Measurements from ENCODE around the gene HOXB2. TPM values are rescaled to one million over a fixed set of nuclear protein-coding genes. Genes with fewer than 3 reads are reported as not detected.

The HOXB2 gene
- polyA plus RNA-seq, 3 donors = 5.0 to 33.9 (median 24.3) TPM

DNA sequence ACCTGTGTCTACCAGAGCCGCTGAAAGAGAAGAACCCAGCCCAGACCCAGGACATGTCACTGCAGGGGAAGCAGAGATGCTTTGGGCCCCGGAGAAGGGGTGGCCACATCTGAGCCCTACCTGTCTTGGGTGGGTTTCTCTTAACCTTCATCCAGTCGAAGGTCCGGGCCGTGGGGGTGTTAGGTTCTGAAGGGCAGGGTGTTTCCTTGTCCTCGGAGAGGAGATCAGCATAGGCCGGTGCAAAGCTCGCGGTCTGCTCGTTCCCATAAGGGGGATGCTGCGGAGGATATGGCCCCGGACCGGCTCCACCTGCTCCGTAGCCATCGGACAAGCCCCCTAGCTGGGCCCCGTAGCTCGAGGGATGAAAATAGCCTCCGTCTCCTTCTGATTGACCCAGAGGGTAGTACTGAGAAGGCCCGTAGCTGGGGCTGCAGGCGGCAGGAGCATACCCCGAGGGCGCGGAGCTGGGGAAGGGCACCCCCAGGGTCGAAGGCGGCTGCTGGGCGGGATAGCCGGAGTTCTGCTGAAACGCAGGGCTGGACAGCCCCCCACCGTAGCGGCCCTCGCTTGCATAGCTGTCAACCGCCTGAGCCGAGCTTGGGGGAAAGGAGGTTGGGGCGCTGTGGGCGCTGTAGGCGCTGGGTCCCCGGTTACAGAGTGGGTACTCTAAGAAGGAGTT lies 14.6 kb downstream of the HOXB2 start:
- 44 to 94% (median 92%) methylated on average over 37 of the region's 37 CpGs for WGBS, 3 donors

DNA sequence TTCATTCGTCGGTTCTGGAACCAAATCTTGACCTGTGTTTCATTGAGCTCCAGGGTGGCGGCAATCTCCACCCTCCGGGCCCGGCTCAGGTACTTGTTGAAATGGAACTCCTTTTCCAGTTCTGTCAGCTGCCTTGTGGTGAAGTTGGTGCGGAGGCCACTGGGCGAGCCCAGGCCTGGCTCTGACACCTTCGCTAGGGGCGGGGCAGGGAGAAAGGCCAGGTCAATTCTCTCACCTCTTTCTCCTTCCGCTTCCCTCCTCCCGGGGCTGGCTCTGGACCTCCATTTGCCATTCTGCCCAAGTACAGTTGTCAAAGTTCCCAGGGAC lies 15.3 kb downstream of the HOXB2 start:
- 66 to 98% (median 94%) methylated on average over 11 of the region's 11 CpGs for WGBS, 3 donors
- H3K27ac ChIP-seq (ENCODE audit: low read depth, low read length) = no peak overlapping the region

More for the DNA sequence above, 14.6 kb downstream of the HOXB2 start:
- H3K27ac ChIP-seq (ENCODE audit: low read depth, low read length) = no peak overlapping the region

- WGBS, 3 donors = 73 to 95% (median 95%) methylated on average over 11 of the region's 11 CpGs
- no peak overlapping the region for H3K27ac ChIP-seq (ENCODE audit: low read depth, low read length)
Observed at GRCh38 chr17:48528936-48529682, 15.8 kb downstream of the HOXB2 start.

- WGBS, 3 donors = 39 to 80% (median 80%) methylated on average over 7 of the region's 7 CpGs
- H3K27ac ChIP-seq (ENCODE audit: low read depth, low read length) = no peak overlapping the region
Observed at GRCh38 chr17:48528153-48528935, 16.6 kb downstream of the HOXB2 start.

GRCh38 chr17:48527547-48527932 lies 17.4 kb downstream of the HOXB2 start:
- WGBS, 3 donors = 46 to 81% (median 73%) methylated on average over 14 of the region's 14 CpGs
- no peak overlapping the region for H3K27ac ChIP-seq (ENCODE audit: low read depth, low read length)

- 18 to 38% (median 33%) methylated on average over 56 to 59 of the region's 59 CpGs for WGBS, 3 donors
- H3K27ac ChIP-seq (ENCODE audit: low read depth, low read length) = no peak overlapping the region
Observed at GRCh38 chr17:48526608-48527546, 18.0 kb downstream of the HOXB2 start.

GRCh38 chr17:48523010-48523409 lies 21.9 kb downstream of the HOXB2 start:
- whole genome bisulfite sequencing, 3 donors = 41 to 63% (median 58%) methylated on average over 6 of the region's 6 CpGs
- H3K27ac ChIP-seq (ENCODE audit: low read depth, low read length) = no peak overlapping the region

GRCh38 chr17:48522031-48522653 lies 22.8 kb downstream of the HOXB2 start:
- no peak overlapping the region for H3K27ac ChIP-seq (ENCODE audit: low read depth, low read length)
- 22 to 37% (median 35%) methylated on average over 8 of the region's 8 CpGs for WGBS, 3 donors

DNA sequence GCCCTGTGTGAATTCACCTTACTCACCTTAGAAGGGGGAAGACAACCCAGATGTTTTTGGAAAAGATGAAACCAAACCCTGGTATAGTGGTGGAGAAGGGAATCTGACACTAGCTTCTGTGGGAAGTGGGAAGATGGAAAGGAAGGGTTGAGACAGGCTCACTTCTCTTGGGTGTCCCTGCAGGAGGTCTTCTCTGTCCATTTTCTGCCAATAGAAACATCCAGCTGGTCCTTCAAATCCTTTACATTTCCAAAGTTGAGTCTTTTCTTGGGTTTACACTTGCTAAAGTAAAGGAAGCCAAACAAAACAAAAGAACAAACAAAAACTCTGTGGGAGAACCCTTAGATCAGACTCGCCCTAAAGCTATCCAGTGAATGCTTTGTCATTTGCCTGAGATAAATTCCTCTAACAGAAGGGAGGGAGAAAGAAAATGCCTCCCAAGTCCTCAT lies 24.3 kb downstream of the HOXB2 start:
- H3K27ac ChIP-seq (ENCODE audit: low read depth, low read length) = no peak overlapping the region
- WGBS, 3 donors = 44 to 83% (median 82%) methylated on average over 1 of the region's 1 CpG

DNA sequence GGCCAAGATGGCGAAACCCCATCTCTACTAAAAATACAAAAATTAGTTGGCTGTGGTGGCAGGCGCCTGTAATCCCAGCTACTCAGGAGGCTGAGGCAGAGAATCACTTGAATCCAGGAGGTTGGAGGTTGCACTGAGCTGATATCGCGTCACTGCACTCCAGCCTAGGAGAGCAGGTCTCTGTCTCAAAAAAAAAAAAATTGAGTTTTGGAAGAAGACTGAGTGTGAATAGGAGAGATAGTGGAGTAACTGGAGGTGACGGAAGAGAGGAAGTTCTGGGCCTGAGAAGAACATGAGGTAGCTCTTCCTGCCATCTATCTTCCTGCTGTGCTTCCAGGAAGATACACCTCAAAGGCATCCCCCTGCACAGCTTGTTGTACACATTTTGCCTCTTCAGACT lies 25.5 kb downstream of the HOXB2 start:
- WGBS, 3 donors = 78 to 84% (median 83%) methylated on average over 5 of the region's 5 CpGs
- no peak overlapping the region for H3K27ac ChIP-seq (ENCODE audit: low read depth, low read length)

DNA sequence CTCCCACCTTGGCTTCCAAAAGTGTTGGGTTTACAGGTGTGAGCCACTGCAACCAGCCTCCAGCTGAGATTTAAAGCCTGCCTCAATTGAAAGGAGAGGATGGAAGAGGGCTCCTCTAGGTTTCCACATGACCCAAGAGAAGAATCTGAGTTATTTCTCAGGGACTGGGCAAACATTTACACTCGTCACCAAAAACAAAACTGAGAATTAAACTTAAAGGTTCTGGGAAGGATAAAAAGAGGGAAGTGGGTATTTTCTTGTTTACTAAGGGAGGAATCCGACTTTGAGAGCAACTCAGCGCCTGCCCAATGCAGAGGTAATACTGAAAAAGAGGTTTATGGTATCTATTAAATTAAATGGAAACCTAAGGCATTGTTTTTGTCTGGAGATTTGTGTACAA lies 27.4 kb downstream of the HOXB2 start:
- WGBS, 3 donors = 21 to 41% (median 32%) methylated on average over 3 of the region's 3 CpGs
- H3K27ac ChIP-seq (ENCODE audit: low read depth, low read length) = no peak overlapping the region

- WGBS, 3 donors = 33 to 81% (median 75%) methylated on average over 3 of the region's 3 CpGs
- no peak overlapping the region for H3K27ac ChIP-seq (ENCODE audit: low read depth, low read length)
Observed at GRCh38 chr17:48515925-48516900, 28.7 kb downstream of the HOXB2 start.

GRCh38 chr17:48514477-48514876 lies 30.4 kb downstream of the HOXB2 start:
- 71 to 81% (median 77%) methylated on average over 2 of the region's 2 CpGs for WGBS, 3 donors
- no peak overlapping the region for H3K27ac ChIP-seq (ENCODE audit: low read depth, low read length)

DNA sequence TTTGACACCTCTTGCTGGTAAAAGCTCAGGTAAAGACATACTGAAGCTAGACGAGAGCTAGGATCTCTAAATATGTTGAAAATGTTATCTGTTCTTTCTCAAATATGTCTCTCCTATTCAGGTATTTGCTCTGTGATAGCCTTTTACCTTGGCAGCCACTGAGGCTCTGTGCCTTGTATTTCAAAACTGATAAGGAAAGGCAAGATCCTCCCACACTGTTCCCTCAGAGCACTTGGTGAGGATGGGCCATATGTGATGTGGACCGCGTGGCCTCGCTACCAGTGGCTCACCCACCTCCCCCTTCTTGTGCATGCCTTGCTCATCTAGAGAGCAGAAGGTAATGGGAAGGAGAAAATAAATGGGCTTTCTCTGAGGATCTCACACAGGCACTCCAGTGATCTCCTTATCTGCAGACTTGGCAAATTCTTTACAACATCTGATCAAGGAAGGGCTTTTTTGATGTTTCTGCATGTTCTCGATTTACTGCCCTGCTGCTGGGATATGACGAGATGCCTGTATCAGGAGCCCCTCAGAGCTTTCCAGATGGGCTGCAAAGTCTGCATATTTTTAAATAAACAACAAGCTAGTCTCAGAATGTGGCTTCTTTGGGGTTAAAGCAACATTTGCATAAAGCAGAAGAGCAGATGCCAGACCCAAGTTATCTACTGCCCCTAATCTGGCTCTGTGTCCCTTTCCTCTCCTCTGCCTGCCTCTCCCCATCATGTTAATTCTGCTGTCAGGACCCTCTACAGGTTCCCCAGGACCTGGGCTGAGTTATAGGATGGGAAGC lies 31.0 kb downstream of the HOXB2 start:
- H3K27ac ChIP-seq (ENCODE audit: low read depth, low read length) = no peak overlapping the region
- WGBS, 3 donors = 31 to 82% (median 80%) methylated on average over 6 of the region's 6 CpGs

- 21 to 66% (median 39%) methylated on average over 7 of the region's 7 CpGs for WGBS, 3 donors
Observed at GRCh38 chr17:48513097-48513496, 31.8 kb downstream of the HOXB2 start.

More at GRCh38 chr17:48513097-48513496, 31.8 kb downstream of the HOXB2 start:
- H3K27ac ChIP-seq (ENCODE audit: low read depth, low read length) = no peak overlapping the region
